OCI-LY7 (cell line): ENCODE measurements around the gene RASGRP1.

Experiments
- CTCF ChIP-seq: fragments of 200-600 bp; sonication (generic); conservative IDR thresholded peaks from 2 replicates; pipeline ENCODE4 v1.5.1; 2014; ENCODE audit warnings: mild to moderate bottlenecking, antibody characterized with exemption, low read length, moderate library complexity, mixed read lengths
- EZH2phosphoT487 ChIP-seq: fragments of 200-600 bp; sonication (generic); IDR thresholded peaks from 2 replicates; pipeline ENCODE4 v1.6.1; 2018; ENCODE audit warnings: low read depth, borderline replicate concordance, mild to moderate bottlenecking, mixed run types, antibody characterized with exemption, low read length, moderate library complexity, mixed read lengths

- TF ChIP-seq CTCF (no peak), EZH2phosphoT487 (no peak)
These were observed 15.4 kb downstream of the RASGRP1 start for GRCh38 chr15:38549222-38549621.
